ENCODE measurements around the gene LMO7.
"Not testable (repeated sequence)": the region's sequence is repeated elsewhere in the genome, so short reads cannot be mapped to it uniquely, and the experiment has no call there.

The LMO7 gene

GRCh38 chr13:75749407-75749806 is 113.3 kb downstream of the LMO7 start:
- peak; percentile 76 for DNase-seq

- no peak for DNase-seq
These were observed 115.2 kb downstream of the LMO7 start for GRCh38 chr13:75751350-75751749.

- no peak for DNase-seq
These were observed 116.7 kb downstream of the LMO7 start for GRCh38 chr13:75752826-75753225.

GRCh38 chr13:75754936-75755335 is 118.8 kb downstream of the LMO7 start:
- no peak for DNase-seq

GRCh38 chr13:75757336-75757735 is 121.2 kb downstream of the LMO7 start:
- no peak for DNase-seq

GRCh38 chr13:75759531-75759930 is 123.4 kb downstream of the LMO7 start:
- DNase-seq = no peak

- DNase-seq = no peak
These were observed 124.2 kb downstream of the LMO7 start for GRCh38 chr13:75760131-75761021.

GRCh38 chr13:75761369-75761768 is 125.2 kb downstream of the LMO7 start:
- DNase-seq = no peak

GRCh38 chr13:75762076-75762937 is 126.2 kb downstream of the LMO7 start:
- DNase-seq = no peak

- DNase-seq = no peak
These were observed 126.8 kb downstream of the LMO7 start for GRCh38 chr13:75762955-75763354.

- no peak for DNase-seq
These were observed 127.4 kb downstream of the LMO7 start for GRCh38 chr13:75763512-75763911.

- DNase-seq = no peak
These were observed 128.3 kb downstream of the LMO7 start for GRCh38 chr13:75764251-75764925.

GRCh38 chr13:75764926-75765310 is 128.8 kb downstream of the LMO7 start:
- DNase-seq = no peak

GRCh38 chr13:75766636-75767035 is 130.5 kb downstream of the LMO7 start:
- DNase-seq = no peak

- no peak for DNase-seq
These were observed 133.2 kb downstream of the LMO7 start for GRCh38 chr13:75769141-75769905.

- no peak for DNase-seq
These were observed 134.0 kb downstream of the LMO7 start for GRCh38 chr13:75770164-75770563.

- DNase-seq = no peak
These were observed 134.5 kb downstream of the LMO7 start for GRCh38 chr13:75770592-75771011.

GRCh38 chr13:75771226-75771625 is 135.1 kb downstream of the LMO7 start:
- no peak for DNase-seq

GRCh38 chr13:75771818-75772217 is 135.7 kb downstream of the LMO7 start:
- DNase-seq = no peak

GRCh38 chr13:75774176-75774575 is 138.0 kb downstream of the LMO7 start:
- no peak for DNase-seq

- DNase-seq = no peak
These were observed 140.4 kb downstream of the LMO7 start for GRCh38 chr13:75776550-75776949.

GRCh38 chr13:75779393-75779792 is 143.3 kb downstream of the LMO7 start:
- no peak for DNase-seq

- not testable (repeated sequence) for DNase-seq
These were observed 144.0 kb downstream of the LMO7 start for GRCh38 chr13:75780103-75780502.
